ENCODE measurements around the gene REG3A. TPM values are rescaled to one million over a fixed set of nuclear protein-coding genes. Genes with fewer than 3 reads are reported as not detected.

Gene REG3A
- total RNA-seq, 1 donor from 2014 or later, result not detected

DNA sequence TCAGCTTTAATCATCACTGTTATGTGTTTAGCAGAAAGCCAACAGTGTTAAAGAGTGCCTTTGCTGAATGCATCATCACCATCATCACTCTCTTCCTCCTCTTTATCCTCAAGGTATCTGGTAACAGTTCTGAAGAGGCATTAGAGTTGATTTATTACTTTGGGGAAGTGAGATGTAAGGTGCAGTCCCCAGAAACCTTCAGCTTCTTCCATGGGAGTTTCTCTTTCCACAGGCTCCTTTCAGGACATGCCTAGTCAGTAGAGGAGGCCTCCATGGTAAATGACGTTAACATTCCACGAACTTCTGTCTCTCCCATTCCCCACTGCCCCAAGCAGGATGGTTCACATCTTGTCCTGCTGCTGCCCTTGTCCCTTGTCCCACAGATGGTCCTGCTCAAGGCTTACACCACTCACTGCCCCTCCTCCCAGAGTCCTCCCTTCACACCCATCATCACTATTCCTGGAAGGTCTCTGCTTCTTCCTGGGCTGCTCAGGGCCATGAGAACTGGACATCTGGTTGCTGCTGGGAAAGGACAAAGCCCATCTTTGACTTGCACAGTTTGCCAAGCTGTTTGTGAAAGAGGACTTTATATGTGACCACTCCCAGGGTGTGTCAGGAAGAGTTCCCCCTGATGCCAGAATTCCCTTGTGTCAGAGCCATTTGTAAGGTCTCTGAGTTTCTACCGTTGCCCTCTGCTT is 44.6 kb downstream of the REG3A start:
- no peak overlapping the region for H3K4me2 ChIP-seq
- Mint-ChIP-seq H3K4me3 (no peak overlapping the region), H3K4me1 (no peaks in the 10 kb centered on the region), H3K27ac (no peak overlapping the region), H3K36me3 (no peaks in the 10 kb centered on the region), H3K9me3 (peaks cover 11% of the 10 kb centered on the region), H3K27me3 (ENCODE audit: insufficient read depth, low read depth) (no peaks in the 10 kb centered on the region)
- H4K20me1 ChIP-seq (ENCODE audit: low read depth), result no peaks in the 10 kb centered on the region
- no peaks in the 10 kb centered on the region for H3K9me3 ChIP-seq (ENCODE audit: low read depth)
- TF ChIP-seq, protein P1, sequence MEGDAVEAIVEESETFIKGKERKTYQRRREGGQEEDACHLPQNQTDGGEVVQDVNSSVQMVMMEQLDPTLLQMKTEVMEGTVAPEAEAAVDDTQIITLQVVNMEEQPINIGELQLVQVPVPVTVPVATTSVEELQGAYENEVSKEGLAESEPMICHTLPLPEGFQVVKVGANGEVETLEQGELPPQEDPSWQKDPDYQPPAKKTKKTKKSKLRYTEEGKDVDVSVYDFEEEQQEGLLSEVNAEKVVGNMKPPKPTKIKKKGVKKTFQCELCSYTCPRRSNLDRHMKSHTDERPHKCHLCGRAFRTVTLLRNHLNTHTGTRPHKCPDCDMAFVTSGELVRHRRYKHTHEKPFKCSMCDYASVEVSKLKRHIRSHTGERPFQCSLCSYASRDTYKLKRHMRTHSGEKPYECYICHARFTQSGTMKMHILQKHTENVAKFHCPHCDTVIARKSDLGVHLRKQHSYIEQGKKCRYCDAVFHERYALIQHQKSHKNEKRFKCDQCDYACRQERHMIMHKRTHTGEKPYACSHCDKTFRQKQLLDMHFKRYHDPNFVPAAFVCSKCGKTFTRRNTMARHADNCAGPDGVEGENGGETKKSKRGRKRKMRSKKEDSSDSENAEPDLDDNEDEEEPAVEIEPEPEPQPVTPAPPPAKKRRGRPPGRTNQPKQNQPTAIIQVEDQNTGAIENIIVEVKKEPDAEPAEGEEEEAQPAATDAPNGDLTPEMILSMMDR (IDR thresholded peaks at IDR 0.05), result no peak
- TF ChIP-seq EZH2 (IDR thresholded peaks at IDR 0.05) (no peak), EZH2phosphoT487 (IDR thresholded peaks at IDR 0.05) (no peak)
- no peaks in the 10 kb centered on the region for H3F3A ChIP-seq (ENCODE audit: low read depth)
- no peak overlapping the region for H3K27ac ChIP-seq
- no peaks in the 10 kb centered on the region for H3K27me3 ChIP-seq
- no peaks in the 10 kb centered on the region for H3K36me3 ChIP-seq
- no peaks in the 10 kb centered on the region for H3K79me2 ChIP-seq (ENCODE audit: low read depth)
- no peak overlapping the region for H3K9ac ChIP-seq
- no peak for DNase-seq (ENCODE audit: low spot score)
- H3K4me3 ChIP-seq, result no peak overlapping the region
- H3K4me1 ChIP-seq, result no peaks in the 10 kb centered on the region
- no peak overlapping the region for H2AFZ ChIP-seq (replicated peaks)

GRCh38 chr2:79112269-79112668 is 47.3 kb downstream of the REG3A start:
- DNase-seq (ENCODE audit: low spot score), result no peak
- Mint-ChIP-seq H3K4me1 (no peaks in the 10 kb centered on the region), H3K4me3 (no peak overlapping the region), H3K36me3 (no peaks in the 10 kb centered on the region), H3K27ac (no peak overlapping the region), H3K27me3 (ENCODE audit: insufficient read depth, low read depth) (no peaks in the 10 kb centered on the region), H3K9me3 (peaks cover 9% of the 10 kb centered on the region)
- Histone ChIP-seq H3F3A (ENCODE audit: low read depth) (no peaks in the 10 kb centered on the region), H2AFZ (replicated peaks) (no peak overlapping the region), H3K9ac (no peak overlapping the region), H3K4me3 (no peak overlapping the region), H3K27me3 (no peaks in the 10 kb centered on the region), H3K4me2 (peak overlapping the region; percentile 2), H4K20me1 (ENCODE audit: low read depth) (no peaks in the 10 kb centered on the region), H3K4me1 (no peaks in the 10 kb centered on the region), H3K36me3 (no peaks in the 10 kb centered on the region), H3K9me3 (ENCODE audit: low read depth) (no peaks in the 10 kb centered on the region), H3K27ac (no peak overlapping the region), H3K79me2 (ENCODE audit: low read depth) (no peaks in the 10 kb centered on the region)
- TF ChIP-seq EZH2phosphoT487 (IDR thresholded peaks at IDR 0.05), result no peak
- TF ChIP-seq, protein P1 (IDR thresholded peaks at IDR 0.05), result no peak
- no peak for TF ChIP-seq EZH2 (IDR thresholded peaks at IDR 0.05)

Other genes starting within 250 kb of the REG3A start
- not detected in 2 replicates for gene REG3G, start 134.1 kb downstream of the REG3A start, total RNA-seq (ENCODE audit: low replicate concordance)
- gene REG1B, start 71.8 kb downstream of the REG3A start, total RNA-seq (ENCODE audit: low replicate concordance), result not detected in 2 replicates
- 0.28 and 2.3 TPM in 2 replicates for gene REG1A, start 39.3 kb downstream of the REG3A start, total RNA-seq (ENCODE audit: low replicate concordance)